Astrocyte of the hippocampus (primary cell): ENCODE data around the gene EVA1C.
"Not testable (repeated sequence)": the region's sequence is repeated elsewhere in the genome, so short reads cannot be mapped to it uniquely, and the experiment has no call there.

ENCODE experiments used
- DNase-seq: peaks from one replicate; pipeline ENCODE4 v3.0.0; 2011; ENCODE audit warnings: low read depth, low spot score

EVA1C gene

DNA sequence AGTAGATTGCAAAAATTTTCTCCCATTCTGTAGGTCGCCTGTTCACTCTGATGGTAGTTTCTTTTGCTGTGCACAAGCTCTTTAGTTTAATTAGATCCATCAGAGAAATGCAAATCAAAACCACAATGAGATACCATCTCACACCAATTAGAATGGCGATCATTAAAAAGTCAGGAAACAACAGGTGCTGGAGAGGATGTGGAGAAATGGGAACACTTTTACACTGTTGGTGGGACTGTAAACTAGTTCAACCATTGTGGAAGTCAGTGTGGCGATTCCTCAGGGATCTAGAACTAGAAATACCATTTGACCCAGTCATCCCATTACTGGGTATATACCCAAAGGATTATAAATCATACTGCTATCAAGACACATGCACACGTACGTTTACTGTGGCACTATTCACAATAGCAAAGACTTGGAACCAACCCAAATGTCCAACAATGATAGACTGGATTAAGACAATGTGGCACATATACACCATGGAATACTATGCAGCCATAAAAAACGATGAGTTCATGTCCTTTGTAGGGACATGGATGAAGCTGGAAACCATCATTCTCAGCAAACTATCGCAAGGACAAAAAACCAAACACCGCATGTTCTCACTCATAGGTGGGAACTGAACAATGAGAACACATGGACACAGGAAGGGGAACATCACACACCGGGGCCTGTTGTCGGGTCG, 21.8 kb upstream of the EVA1C start:
- DNase-seq = not testable (repeated sequence)

DNA sequence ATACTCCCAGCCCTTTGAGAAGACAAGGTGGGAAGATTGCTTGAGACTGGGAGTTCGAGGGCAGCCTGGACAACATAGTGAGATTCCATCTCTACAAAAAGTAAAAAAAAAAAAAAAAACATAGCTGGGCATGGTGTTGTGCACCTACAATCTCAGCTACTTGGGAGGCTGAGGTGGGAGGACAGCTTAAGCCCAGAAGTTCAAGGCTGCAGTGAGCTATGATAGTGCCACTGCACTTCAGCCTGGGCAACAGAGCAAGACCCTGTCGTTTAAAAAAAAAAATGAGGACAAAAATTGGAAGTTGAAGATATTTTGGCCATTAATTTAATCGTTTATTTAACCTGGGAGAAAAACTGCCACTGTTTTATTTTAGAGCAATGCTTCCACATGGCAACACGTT, 20.8 kb upstream of the EVA1C start:
- DNase-seq = no peak

GRCh38 chr21:32392299-32392879, 20.1 kb upstream of the EVA1C start:
- DNase-seq = no peak

DNA sequence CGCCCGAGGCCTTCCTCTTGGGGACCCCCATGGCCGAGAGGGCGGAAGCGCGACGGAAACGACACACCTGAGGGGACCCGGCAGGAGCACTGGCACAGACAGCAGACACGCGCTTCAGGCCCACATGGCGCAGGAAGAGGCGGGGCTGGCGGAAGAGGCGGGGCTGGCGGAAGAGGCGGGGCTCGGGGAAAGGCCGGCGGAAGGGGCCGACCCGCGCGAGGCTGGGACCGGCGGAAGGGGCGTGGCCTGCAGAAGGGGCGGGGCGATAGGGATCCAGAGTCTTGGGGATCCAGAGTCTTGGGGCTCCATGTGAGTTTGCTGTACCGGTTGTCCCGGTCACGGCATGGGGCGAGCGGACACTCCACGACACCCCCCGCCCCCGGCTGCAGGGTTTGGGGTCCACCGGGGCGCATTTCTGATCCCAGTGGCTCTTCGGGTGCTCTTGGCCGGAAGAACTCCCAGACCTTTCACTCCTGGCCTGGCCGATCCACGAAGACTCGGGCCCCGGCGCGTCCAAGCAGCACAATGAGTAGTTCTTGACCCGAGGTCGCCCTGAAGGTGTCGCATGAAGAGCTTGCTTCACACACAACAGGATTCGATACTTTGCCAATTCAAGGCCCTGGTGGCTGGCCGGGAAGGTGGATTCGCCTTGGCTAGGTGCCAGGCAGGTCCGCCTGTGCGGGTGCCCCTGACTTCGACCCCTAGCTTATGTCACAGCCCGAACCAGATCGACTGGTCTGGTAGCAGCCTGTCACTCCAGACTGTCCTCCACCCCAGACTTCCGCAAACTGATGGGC, 19.4 kb upstream of the EVA1C start, which contains the start of gene URB1:
Gene URB1, minus strand, starts transcription at position 133 of the 797 bp plus-strand sequence. Its CDS starts 102 bp downstream, at position 31.
- DNase-seq = peak; percentile 93

DNA sequence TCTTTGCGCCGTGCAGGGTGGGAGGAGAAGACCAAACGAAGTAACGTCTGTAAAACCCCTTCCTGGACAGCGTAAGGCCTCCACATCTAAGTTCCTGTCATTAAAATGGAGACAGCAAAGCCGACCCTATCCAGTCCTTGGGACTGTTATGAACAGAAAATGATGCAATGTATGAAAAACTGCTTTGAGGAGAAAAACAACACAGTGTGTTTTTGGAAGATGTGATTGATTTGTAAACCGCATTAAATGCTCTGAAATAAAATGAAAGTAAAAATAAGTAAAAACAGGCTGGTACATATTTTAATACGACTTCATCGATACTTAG, 18.9 kb upstream of the EVA1C start:
- DNase-seq = no peak

- DNase-seq = peak; percentile 87
Measured at GRCh38 chr21:32403201-32403777, 9.2 kb upstream of the EVA1C start.

DNA sequence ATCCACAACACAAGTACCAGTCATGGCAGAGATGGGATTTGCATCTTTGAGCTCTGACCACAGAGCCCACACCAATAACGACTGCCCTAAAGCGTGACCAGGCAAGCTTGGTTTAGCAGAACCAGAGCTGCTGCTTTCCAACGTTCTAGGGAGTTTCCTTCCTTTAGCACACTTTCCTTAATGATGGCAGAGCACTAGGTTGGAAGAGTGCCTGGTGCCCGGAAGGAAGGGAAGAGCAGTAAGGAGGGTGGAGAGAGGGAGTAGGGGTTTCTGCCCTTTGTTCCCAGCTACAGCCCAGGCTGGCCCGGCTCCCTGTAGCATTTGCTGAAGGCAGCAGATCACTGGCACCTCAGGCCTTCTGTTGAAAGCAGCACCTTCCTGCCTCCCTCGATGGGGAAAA, 6.1 kb upstream of the EVA1C start:
- no peak for DNase-seq

DNA sequence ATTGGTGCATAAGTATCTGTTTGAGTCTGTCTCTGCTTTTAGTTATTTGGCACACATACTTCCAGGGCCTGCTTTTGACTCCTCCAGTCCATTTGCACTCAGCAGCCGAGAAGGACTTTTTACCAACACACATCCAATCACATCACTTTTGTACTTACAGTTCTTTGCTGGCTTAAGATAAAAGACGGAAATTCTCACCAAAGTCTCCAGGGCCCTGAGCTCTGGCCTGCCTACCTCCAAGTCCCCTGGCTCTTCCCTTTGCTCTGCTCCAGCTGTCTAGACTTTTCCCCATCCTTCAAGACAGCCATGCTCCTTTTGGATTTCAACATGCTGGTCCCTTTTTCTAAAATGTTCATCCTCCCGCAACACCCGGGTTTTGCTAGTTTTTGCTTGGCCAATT, 2.2 kb upstream of the EVA1C start:
- DNase-seq = no peak

GRCh38 chr21:32410916-32411315, 1.6 kb upstream of the EVA1C start:
- no peak for DNase-seq

DNA sequence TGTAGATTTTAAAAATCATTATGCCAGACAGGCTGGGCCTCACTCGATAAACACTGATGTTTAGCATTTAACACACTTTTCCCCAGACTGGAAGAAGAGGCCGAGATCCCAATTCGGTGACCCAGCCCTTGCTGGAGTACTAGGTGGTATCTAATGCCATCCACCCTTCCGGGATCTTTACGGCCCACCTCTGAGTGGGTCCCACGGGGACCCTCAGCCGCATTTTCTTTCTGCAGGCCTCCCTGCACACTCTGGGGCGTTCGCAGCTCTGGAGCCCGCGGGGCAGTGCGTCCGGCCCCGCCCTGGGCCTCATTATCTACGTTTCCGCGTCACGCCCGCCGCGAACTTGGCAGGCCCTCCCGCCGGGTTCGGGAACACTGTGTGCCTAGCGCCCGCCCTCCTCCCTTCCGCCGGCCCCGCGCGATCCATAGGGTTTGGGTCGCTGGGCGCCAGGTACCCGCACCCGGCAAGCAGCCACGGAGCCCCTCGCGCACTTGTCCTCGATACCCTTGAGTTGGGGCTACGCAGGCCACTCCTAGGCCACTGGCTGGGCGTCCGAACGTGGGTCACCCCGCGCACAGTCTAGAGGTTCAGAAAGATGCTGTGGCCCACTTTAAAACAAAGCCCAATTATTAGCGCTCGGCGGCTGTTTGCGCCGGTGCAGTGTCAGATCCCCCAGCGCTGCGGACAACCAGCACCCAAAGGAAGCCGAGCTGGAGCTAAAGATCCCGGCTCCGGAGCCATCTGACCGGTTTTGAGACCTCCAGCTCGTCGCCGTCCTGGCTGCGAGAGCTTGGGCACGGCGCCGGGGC, 950 bp upstream of the EVA1C start:
- peak; percentile 86 for DNase-seq

- peak; percentile 58 for DNase-seq
Measured at GRCh38 chr21:32413015-32413504, 554 bp downstream of the EVA1C start.

DNA sequence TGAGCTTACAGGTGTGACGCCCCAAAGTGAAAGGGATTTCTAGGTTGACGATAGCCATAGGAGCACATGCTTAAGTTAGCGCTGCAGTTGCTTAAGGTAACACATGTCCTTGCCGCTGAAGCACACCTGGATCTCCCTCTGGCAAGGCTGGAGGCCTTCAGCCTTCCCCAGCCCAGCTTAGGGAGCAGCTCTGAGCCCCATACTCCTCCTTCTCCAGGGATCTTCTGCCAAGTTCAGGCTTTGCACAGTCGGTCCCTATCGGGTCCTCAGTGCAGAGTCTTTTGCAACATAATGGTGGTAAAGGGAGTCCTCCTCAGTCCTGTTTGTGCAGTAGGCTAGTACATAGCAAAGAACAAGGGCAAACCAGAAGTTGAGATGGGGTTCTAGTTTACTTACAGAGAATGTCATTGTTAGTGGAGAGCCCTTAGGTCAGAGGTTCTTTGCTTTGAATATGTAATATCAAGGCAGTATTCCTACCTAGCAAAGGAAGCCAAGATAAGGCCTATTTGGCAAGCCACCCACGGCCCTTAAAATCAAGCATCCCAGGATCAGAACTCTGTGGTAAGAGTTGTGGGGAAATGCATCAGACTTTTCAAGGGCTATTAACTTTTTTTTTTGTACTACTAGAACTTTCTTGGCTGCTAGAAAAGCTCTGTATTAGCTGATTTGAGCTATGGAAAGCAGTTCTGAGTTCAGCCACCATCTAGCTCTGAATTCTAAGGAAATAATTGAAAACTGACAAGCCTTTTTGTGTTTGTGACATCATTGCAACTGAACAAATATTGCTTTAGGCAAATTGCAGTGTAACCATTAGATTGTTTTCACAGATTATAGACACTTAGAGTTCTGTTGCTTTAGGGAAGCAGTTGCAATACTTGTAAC, 1.4 kb downstream of the EVA1C start:
- peak; percentile 58 for DNase-seq

GRCh38 chr21:32414579-32415358, 2.3 kb downstream of the EVA1C start:
- DNase-seq = peak; percentile 74

DNA sequence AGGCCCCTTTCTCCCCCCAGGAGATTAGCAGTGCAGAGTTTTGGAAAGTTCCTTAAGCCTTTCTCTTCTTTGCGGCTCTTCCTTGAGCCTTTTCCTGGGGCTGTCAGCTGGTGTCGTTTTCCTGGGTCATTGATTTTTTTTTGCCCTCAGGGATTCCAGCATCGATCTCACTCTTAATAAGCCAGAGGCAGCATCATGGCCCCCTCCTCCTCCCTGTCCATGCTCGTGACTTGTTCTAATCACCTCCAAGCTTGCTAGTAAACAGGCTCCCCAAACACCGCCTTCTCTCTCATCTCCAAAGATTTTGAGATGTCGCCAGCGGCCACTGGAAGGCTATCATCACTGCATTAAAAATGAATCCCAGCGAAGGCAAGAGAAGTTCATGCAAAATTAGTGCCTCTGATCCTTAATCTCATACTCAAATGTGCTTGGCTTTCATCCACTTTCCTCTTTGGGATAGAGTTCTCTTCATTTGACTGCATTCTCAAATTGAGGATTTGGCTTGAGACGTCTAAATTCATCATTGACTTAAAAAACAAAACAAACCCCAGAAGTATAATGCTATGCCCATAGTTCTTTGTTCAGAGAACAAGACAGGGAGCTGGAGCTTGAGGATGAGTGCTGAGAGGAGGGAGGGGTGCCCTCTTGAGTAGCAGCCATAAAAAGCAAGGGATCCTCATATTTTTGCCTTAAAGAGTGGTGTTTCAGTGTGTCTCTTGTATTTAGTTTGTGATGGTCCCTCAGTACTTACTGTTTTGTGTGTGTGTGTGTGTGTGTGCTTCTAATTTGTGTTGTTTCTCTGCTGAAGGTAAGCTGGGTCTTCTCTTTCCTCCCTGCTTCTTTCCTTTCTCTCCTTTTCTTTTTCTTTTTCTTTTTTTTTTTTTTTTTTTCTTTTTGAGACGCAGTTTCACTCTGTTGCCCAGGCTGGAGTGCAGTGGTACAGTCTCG, 3.2 kb downstream of the EVA1C start:
- no peak for DNase-seq

DNA sequence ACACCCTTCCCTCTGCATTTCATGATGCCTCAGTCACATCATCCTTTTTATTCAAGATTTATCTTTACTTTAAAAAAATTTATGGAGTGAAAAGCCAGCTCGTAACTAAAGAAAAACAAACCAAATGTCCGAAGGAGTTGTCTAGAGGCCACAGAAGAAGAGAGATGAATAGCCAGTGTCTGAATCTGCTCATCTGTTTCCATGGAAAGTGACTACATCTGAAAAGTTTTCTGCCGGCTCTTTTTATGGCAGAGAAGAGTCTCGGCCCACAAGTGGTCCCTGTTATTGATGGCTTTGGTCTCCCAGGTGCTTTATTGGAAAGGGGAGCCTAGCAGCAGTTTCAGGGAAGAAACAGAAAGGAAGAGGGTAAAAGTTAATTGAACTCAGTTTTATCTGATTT, 5.6 kb downstream of the EVA1C start:
- DNase-seq = no peak

- DNase-seq = no peak
Measured at GRCh38 chr21:32422064-32422463, 9.6 kb downstream of the EVA1C start.

- peak; percentile 79 for DNase-seq
Measured at GRCh38 chr21:32423320-32424190, 11.0 kb downstream of the EVA1C start.

- DNase-seq = no peak
Measured at GRCh38 chr21:32424191-32424535, 11.7 kb downstream of the EVA1C start.
